Panc1 (cell line): ENCODE measurements around the gene UACA. TPM values are rescaled to one million over a fixed set of nuclear protein-coding genes. Genes with fewer than 3 reads are reported as not detected.

Source experiments
- ATAC-seq: fragments of 200-7000 bp; cut with Tn5 transposase; 2 replicates; pipeline ENCODE4 v1.9.1; 2020; ENCODE audit warnings: mild to moderate bottlenecking, moderate library complexity
- BruUV-seq: library from RNA; stranded (reverse); fragments of 400-500 nt; replicated peaks from 2 replicates; lab custom pipeline; 2021; lab: Mats Ljungman, UMichigan
- CTCF ChIA-PET: fragments of 300-600 bp; sonication (Branson Sonifier 250); formaldehyde crosslinking; loops from one replicate; lab custom pipeline; 2022; ENCODE audit warnings: antibody characterized with exemption; lab: Charles Lee
- POLR2A ChIA-PET: fragments of 300-600 bp; sonication (Branson Sonifier 250); formaldehyde crosslinking; loops from one replicate; lab custom pipeline; 2022; ENCODE audit warnings: antibody characterized with exemption; lab: Charles Lee
- DNase-seq: peaks from one replicate; pipeline ENCODE4 v3.0.0-alpha.2; 2010; ENCODE audit warnings: low read depth, low spot score
- H3K27ac ChIP-seq: 2 replicates; pipeline ENCODE4 v1.5.1; 2011; ENCODE audit warnings: mild to moderate bottlenecking, low read length, inconsistent platforms
- H3K27me3 ChIP-seq: fragments of 200-500 bp; sonication (Bioruptor generic); 2 replicates; pipeline ENCODE4 v1.6.0; 2014; ENCODE audit warnings: low read length, inconsistent platforms; ENCODE audit not compliant: control insufficient read depth, insufficient read depth
- H3K36me3 ChIP-seq: fragments of 200-500 bp; sonication (Bioruptor generic); 2 replicates; pipeline ENCODE4 v1.5.1; 2014; ENCODE audit warnings: inconsistent platforms, mild to moderate bottlenecking, low read length, moderate library complexity; ENCODE audit not compliant: control insufficient read depth, insufficient read depth
- H3K4me1 ChIP-seq: 2 replicates; pipeline ENCODE4 v1.5.1; 2011; ENCODE audit warnings: inconsistent platforms, mild to moderate bottlenecking, low read length, moderate library complexity; ENCODE audit not compliant: control insufficient read depth, insufficient read depth
- H3K4me3 ChIP-seq, 2 experiments: 2 replicates each; pipeline ENCODE4 v1.5.1; 2011 to 2012; ENCODE audit warnings: low read depth in 2 of 2, low read length in 2 of 2, mild to moderate bottlenecking in 2 of 2, inconsistent platforms in 1 of 2, moderate library complexity in 1 of 2
- H3K9me3 ChIP-seq: fragments of 200-500 bp; sonication (Bioruptor generic); 2 replicates; pipeline ENCODE4 v1.5.1; 2014; ENCODE audit warnings: low read depth, mild to moderate bottlenecking, inconsistent platforms, low read length, moderate library complexity; ENCODE audit not compliant: control insufficient read depth, insufficient read depth
- POLR2AphosphoS5 ChIP-seq: IDR thresholded peaks from 2 replicates; pipeline ENCODE4 v1.6.1; 2012; ENCODE audit warnings: mild to moderate bottlenecking, low read depth, low read length, moderate library complexity
- SIN3A ChIP-seq: IDR thresholded peaks from 2 replicates; pipeline ENCODE4 v1.6.1; 2012; ENCODE audit warnings: low read depth, mild to moderate bottlenecking, low read length, moderate library complexity, borderline replicate concordance; ENCODE audit not compliant: insufficient read depth
- TCF7L2 ChIP-seq: IDR thresholded peaks from 2 replicates; pipeline ENCODE4 v1.6.1; 2011; ENCODE audit warnings: mild to moderate bottlenecking, low read depth, low read length, inconsistent platforms
- in situ Hi-C: cut with HindIII; loops from 2 replicates; pipeline ENCODE4 v1.10.0; 2016; ENCODE audit warnings: low sequenced_read_pairs, low pct_unique_long_range_greater_than_20kb
- intact Hi-C: fragments of 100-400 bp; cut with micrococcal nuclease; formaldehyde crosslinking; loops from one replicate; pipeline ENCODE4 v1.10.0; 2022; ENCODE audit not compliant: unreplicated experiment
- total RNA-seq: library from RNA; stranded (reverse); gene quantifications from one replicate; pipeline ENCODE4 v1.2.1, GENCODE V29; 2021; ENCODE audit not compliant: unreplicated experiment
- TF ChIP-seq, protein P1 (sequence below): fragments of 450-650 bp; IDR thresholded peaks from 2 replicates; pipeline ENCODE4 v1.5.1; 2017; ENCODE audit warnings: mild to moderate bottlenecking
- TF ChIP-seq, protein P2 (sequence below), 2 experiments: IDR thresholded peaks; 2 replicates each; pipeline ENCODE4 v1.6.1; 2011 to 2012; ENCODE audit warnings: low read depth in 2 of 2, control low read depth in 1 of 2, low read length in 1 of 2, mild to moderate bottlenecking in 1 of 2, moderate library complexity in 1 of 2; ENCODE audit not compliant: insufficient read depth in 1 of 2

The UACA gene
- total RNA-seq, 1 experiment from 2014 or later = 303 TPM

DNA sequence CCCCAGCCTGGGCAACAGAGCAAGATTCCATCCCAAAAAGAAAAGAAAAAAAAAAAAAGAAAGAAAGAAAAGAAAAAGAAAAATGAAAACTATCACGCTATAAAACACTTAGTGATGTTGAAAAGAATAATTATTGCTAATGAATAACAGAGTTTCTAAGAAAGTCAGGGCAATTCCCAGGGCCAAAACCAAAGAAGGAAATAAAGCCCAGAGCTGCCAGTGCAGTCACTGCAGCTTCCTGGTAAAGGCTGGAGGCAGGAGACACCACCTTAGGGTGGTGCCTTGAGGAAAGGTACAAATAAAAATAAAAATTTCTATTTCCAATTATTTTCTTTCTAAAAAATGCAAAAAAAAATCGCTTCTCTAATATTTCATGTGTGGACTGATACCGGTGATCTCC, 19.7 kb upstream of the UACA start:
- ATAC-seq (no peak), DNase-seq (no peak)
- BruUV-seq = no TSS peak
- H3K27ac ChIP-seq = peak overlapping the region; percentile 84
- H3K4me3 ChIP-seq = 0 out of 4 replicates have a peak overlapping the region, but pooled peaks of 1 of the 2 experiments have one; percentile 9
- TF ChIP-seq, protein P1, sequence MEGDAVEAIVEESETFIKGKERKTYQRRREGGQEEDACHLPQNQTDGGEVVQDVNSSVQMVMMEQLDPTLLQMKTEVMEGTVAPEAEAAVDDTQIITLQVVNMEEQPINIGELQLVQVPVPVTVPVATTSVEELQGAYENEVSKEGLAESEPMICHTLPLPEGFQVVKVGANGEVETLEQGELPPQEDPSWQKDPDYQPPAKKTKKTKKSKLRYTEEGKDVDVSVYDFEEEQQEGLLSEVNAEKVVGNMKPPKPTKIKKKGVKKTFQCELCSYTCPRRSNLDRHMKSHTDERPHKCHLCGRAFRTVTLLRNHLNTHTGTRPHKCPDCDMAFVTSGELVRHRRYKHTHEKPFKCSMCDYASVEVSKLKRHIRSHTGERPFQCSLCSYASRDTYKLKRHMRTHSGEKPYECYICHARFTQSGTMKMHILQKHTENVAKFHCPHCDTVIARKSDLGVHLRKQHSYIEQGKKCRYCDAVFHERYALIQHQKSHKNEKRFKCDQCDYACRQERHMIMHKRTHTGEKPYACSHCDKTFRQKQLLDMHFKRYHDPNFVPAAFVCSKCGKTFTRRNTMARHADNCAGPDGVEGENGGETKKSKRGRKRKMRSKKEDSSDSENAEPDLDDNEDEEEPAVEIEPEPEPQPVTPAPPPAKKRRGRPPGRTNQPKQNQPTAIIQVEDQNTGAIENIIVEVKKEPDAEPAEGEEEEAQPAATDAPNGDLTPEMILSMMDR = no peak
- TF ChIP-seq POLR2AphosphoS5 (no peak), SIN3A (no peak), TCF7L2 (no peak)
- TF ChIP-seq, protein P2, sequence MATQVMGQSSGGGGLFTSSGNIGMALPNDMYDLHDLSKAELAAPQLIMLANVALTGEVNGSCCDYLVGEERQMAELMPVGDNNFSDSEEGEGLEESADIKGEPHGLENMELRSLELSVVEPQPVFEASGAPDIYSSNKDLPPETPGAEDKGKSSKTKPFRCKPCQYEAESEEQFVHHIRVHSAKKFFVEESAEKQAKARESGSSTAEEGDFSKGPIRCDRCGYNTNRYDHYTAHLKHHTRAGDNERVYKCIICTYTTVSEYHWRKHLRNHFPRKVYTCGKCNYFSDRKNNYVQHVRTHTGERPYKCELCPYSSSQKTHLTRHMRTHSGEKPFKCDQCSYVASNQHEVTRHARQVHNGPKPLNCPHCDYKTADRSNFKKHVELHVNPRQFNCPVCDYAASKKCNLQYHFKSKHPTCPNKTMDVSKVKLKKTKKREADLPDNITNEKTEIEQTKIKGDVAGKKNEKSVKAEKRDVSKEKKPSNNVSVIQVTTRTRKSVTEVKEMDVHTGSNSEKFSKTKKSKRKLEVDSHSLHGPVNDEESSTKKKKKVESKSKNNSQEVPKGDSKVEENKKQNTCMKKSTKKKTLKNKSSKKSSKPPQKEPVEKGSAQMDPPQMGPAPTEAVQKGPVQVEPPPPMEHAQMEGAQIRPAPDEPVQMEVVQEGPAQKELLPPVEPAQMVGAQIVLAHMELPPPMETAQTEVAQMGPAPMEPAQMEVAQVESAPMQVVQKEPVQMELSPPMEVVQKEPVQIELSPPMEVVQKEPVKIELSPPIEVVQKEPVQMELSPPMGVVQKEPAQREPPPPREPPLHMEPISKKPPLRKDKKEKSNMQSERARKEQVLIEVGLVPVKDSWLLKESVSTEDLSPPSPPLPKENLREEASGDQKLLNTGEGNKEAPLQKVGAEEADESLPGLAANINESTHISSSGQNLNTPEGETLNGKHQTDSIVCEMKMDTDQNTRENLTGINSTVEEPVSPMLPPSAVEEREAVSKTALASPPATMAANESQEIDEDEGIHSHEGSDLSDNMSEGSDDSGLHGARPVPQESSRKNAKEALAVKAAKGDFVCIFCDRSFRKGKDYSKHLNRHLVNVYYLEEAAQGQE (IDR thresholded peaks at IDR 0.05; ENCODE audit: insufficient read depth in 1 of 2, low read depth in 2 of 2, low read length in 1 of 2) = no peak
- ChIA-PET CTCF (no interaction called here), POLR2A (interaction anchor here (1.2 kb wide), 1 partner anchor 20 kb away, joined by 3 read pairs; the partner anchor contains the start of gene UACA)
- in situ Hi-C loops = no loop called here
- H3K27me3 ChIP-seq = no peaks in the 10 kb centered on the region
- peaks cover 50% of the 10 kb centered on the region for H3K4me1 ChIP-seq
- no peaks in the 10 kb centered on the region for H3K9me3 ChIP-seq
- intact Hi-C loops = no loop called here
- no peaks in the 10 kb centered on the region for H3K36me3 ChIP-seq

- ATAC-seq (no peak), DNase-seq (no peak)
- TF ChIP-seq SIN3A = no peak
- TF ChIP-seq, protein P1 = no peak
- TF ChIP-seq TCF7L2 = no peak
- TF ChIP-seq, protein P2 (IDR thresholded peaks at IDR 0.05; ENCODE audit: insufficient read depth in 1 of 2, low read depth in 2 of 2, low read length in 1 of 2) = no peak
- no peak for TF ChIP-seq POLR2AphosphoS5
- no TSS peak for BruUV-seq
- POLR2A ChIA-PET = no interaction called here
- peak overlapping the region; percentile 84 for H3K27ac ChIP-seq
- H3K36me3 ChIP-seq = no peaks in the 10 kb centered on the region
- peaks cover 38% of the 10 kb centered on the region for H3K4me1 ChIP-seq
- no peaks in the 10 kb centered on the region for H3K9me3 ChIP-seq
- CTCF ChIA-PET = no interaction called here
- in situ Hi-C loops = no loop called here
- no peaks in the 10 kb centered on the region for H3K27me3 ChIP-seq
- no peak overlapping the region for H3K4me3 ChIP-seq
- intact Hi-C loops = no loop called here
These were observed 17.9 kb upstream of the UACA start for GRCh38 chr15:70781236-70781635.
